NCI-H2171 treated with DMSO at 0.1 percent for 48 hours (cell line): ENCODE data around the gene PLIN3.
"Not testable (repeated sequence)": the region's sequence is repeated elsewhere in the genome, so short reads cannot be mapped to it uniquely, and the experiment has no call there.

ENCODE experiments used
- DNase-seq: peaks from one replicate; lab custom pipeline; 2025; lab: John Stamatoyannopoulos, UW

The PLIN3 gene

DNA sequence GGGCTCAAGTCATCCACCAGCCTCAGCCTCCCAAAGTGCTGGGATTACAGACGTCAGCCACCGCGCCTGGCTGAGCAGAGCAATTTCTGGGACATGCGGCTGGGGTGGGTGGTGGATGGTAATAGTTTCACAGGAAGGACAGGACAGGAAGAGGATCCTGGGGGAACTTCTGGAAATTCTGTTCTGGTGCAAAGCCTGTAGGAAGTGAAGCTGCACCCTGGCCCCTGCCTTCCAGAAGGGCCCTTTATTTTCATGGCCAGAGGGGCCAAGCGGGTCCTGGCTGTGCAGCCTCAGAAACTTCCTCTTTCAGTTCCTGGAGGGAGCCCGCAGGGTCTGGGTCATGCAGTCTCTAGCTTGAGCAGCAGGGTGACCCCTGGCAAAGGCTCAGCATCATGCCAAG is 60.3 kb downstream of the PLIN3 start:
- no peak for DNase-seq

DNA sequence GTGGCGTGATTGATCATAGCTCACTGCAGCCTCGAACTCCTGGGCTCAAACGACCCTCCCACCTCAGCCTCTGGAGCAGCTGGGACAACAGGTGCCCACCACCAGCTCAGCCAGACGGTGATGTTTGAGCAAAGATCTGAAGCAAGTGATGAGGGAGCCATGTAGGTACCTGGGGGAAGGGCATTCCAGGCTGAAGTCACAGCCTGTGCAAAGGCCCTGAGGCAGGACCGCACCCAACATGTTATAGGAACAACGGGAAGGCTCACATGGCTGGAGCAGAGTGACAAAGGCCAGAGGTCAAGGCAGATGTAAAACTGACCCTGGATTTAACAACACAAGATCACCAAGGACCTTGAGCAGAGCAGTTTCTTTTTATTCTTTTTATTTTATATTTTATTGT is 61.1 kb downstream of the PLIN3 start:
- DNase-seq = no peak

DNA sequence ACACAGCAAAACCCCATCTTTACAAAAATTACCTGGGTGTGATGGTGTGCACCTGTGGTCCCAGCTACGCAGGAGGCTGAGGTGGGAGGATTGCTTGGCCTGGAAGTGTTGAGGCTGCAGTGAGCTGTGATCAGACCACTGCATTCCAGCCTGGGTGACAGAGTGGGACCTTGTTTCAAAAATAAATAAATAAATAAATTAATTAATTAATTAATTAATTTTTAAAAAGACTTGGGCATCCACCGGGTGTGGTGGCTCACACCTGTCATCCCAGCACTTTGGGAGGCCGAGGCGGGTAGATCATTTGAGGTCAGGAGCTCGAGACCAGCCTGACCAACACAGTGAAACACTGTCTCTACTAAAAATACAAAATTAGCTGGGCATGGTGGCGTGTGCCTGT is 62.3 kb downstream of the PLIN3 start:
- not testable (repeated sequence) for DNase-seq

DNA sequence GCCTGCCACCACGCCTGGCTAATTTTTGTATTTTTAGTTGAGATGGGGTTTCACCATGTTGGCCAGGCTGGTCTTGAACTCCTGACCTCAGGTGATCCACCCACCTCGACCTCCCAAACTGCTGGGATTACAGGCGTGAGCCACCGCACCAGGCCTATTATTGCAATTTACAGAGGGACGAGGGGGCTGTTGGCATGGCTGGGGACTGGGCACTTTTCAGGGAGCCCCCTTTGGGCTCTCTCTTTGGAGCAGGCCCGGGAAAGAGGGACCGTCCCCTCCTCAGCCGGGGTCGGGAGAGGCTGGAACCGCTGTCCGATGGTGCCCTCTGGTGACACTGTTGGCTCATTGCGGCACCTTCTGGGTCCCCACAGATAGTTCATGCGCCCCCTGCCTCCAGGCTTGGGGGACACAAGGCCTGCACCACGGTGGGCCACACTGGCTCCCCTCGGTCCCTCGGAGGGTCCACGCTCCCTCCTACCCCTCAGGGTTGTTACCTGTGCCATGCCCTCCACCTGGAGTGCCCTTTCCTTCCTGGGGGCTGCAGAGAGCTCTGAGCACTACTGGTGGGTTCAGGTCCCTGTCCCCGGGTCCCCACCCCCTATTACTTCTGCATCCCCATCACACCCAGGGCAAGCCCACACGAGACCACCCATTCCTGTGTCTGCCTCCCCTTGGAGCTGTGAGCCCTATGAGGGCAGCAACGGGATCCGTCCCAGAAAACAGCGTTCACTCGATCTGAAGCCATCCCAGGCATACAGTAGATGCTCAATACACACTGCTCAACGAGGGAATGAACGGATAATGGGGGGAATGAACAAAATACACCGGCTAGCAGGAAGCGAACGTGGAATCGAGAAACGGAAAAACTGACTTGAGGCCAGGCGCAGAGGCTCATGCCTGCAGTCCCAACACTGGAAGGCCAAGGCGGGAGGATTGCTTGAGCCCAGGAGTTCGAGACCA is 63.5 kb downstream of the PLIN3 start:
- DNase-seq = peak; percentile 56

DNA sequence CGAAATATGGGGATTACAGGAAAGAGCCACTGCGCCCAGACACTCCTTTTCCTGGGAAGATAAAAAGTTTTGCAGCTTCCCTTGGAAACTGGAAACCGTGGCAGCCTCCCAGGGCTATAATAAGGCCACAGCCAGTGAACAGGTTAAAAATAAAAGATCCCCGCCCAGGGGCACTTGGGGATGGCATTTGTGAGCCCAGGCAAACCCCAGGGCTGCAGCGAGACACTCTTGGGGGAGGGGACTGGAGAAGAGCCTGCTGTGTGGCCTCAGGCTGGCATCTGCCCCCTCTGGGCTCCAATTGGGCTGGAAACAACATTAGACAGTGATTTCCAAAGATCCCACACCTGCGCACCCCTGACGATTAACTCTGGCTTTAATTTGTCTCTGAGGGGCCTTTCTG is 64.8 kb downstream of the PLIN3 start:
- no peak for DNase-seq

DNA sequence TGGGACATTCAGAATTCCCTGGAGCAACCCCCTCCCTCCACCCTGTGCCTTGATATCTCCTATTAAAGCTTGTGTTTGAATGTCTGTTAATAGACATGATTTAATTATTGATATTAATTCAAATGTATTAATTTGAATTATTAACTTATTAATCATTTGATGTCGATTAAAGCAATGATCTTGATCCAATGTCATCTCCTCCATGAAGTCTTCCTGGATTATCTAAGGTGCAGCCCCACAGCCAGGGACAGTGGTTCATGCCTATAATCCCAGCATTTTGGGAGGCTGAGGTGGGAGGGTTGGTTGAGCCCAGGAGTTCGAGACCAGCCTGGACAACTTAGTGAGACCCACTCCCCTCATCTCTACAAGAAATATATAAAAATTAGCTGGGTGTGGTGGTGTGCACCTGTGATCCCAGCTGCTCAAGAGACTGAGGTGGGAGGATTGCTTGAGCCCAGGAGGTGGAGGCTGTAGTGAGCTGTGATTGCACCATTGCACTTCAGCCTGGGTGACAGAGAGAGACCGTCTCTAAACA is 66.3 kb downstream of the PLIN3 start:
- DNase-seq = no peak

DNA sequence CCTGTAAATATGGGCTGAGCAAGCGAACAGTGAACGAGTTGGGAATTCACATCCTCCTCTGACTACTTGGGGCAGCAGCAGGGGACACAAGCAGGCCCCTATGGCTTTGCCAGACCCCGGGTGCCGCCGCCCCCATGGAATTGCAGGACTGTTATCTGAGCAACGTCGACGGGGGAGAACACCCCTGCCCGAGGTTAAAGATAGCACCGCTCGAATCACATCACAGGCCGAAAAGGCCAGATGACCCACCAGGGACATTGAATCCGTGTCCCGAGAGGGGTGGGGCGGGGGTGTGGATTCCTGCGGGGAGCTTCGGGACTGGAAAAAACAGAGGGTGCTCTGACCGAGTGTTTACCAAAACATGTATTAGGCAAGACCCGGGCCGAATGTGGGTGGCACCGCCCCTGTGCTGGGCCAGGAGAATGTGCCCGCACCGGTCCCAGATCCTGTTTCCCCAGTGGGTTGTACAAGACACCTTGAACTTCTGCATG is 66.8 kb downstream of the PLIN3 start:
- DNase-seq = no peak

DNA sequence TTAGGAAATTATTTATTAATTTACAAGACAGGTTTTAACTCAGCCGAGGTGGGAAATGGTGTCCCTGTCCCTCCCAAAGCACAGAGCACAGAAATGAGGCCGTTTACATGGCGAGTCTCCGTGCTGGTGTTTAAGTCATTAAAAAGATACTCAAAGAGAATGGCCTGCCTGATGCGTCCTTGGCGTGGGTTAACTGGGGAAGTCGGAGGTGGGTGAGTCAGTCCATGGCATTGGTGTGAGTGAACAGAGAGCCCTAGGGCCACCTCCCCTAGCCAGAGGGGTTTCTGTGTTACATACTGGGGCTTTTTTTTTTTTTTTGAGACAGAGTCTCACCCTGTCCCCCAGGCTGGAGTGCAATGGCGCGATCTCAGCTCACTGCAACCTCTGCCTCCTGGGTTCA is 72.1 kb downstream of the PLIN3 start:
- DNase-seq = no peak

DNA sequence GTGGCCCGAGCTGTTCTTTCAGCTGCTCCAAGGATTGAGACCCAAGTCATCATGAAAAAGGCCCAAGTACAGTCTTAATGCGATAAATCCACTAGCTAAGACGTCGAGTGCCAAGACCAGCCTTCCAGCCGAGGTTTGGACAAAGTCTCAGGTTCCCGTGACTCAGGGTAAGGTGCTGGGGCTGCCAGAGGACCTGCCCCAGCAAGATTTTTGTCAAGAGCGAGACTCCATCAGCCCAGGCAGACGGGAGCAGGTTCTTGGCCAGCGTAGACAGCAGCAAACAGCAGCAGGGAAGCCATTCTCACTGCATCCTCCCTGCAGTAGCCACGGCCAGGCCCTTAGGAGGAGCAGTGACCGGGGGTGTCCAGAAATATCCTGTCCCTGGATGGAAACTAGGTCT is 72.5 kb downstream of the PLIN3 start:
- DNase-seq = no peak

DNA sequence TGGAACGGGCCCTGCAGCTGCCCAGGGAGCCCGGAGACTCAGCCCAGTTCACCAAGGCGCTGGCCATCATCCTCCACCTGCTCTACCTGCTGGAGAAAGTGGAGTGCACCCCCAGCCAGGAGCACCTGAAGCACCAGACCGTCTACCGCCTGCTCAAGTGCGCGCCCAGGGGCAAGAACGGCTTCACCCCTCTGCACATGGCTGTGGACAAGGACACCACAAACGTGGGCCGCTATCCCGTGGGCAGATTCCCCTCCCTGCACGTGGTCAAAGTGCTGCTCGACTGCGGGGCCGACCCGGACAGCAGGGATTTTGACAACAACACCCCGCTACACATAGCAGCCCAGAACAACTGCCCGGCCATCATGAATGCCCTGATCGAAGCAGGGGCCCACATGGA is 74.2 kb downstream of the PLIN3 start:
- DNase-seq = not testable (repeated sequence)

DNA sequence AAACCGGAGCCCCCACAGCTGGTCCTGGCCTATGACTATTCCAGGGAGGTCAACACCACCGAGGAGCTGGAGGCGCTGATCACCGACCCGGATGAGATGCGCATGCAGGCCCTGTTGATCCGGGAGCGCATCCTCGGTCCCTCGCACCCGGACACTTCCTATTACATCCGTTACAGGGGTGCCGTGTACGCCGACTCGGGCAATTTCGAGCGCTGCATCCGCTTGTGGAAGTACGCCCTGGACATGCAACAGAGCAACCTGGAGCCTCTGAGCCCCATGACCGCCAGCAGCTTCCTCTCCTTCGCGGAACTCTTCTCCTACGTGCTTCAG is 74.6 kb downstream of the PLIN3 start:
- DNase-seq = not testable (repeated sequence)

DNA sequence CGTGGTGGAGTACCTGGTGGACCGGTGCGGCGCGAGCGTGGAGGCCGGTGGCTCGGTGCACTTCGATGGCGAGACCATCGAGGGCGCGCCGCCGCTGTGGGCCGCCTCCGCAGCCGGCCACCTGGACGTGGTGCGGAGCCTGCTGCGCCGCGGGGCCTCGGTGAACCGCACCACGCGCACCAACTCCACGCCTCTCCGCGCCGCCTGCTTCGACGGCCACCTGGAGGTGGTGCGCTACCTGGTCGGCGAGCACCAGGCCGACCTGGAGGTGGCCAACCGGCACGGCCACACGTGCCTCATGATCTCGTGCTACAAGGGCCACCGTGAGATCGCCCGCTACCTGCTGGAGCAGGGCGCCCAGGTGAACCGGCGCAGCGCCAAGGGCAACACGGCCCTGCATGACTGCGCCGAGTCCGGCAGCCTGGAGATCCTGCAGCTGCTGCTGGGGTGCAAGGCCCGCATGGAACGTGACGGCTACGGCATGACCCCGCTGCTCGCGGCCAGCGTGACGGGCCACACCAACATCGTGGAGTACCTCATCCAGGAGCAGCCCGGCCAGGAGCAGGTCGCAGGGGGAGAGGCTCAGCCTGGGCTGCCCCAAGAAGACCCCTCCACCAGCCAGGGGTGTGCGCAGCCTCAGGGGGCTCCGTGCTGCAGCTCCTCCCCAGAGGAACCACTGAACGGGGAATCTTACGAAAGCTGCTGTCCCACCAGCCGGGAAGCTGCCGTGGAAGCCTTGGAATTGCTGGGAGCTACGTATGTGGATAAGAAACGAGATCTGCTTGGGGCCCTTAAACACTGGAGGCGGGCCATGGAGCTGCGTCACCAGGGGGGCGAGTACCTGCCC is 75.2 kb downstream of the PLIN3 start:
- DNase-seq = not testable (repeated sequence)

DNA sequence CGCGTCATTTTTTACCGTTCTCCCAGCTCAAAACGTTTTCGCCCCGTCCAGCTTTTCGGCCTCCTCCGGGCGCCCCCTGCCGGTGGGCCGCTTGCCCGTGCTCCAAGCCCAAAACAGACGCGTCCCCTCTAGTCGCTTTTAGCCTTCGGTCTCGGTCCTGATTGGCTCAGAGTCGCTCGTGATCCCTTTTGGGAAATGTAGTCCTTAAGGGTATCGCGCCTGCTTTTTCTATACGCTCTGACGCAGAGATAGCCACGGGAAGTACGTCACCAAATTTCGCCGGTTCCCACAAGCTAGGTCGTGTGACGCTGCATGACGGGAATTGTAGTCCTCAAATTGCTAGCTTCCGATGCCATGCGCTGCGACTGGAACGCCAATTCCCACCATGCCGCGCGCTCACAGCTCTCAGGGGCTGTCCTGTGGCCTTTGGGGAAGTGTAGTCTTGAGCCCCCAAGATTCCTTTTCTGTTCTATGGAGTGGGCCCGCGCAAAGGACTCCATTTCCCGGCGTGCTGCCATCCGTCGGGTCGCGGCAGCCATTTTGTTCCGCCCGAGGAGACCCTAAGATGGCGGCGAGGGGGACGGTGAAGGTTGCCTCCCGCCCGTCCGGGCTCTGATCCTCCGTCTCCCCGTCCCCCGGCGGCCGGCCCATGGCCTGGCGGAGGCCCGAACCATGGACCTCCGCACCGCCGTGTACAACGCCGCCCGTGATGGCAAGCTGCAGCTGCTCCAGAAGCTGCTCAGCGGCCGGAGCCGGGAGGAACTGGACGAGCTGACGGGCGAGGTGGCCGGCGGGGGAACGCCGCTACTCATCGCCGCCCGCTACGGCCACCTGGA is 76.1 kb downstream of the PLIN3 start, which contains the start of gene FEM1A:
TSS of gene FEM1A (plus strand) at position 552 of the 836 bp plus-strand sequence. CDS start at position 673, 121 bp downstream.
- peak; percentile 100 for DNase-seq
